Measurements from ENCODE around the gene DENND2A. TPM values are rescaled to one million over a fixed set of nuclear protein-coding genes. Genes with fewer than 3 reads are reported as not detected.

Gene DENND2A
- total and polyA plus RNA-seq, 2 experiments from 2014 or later, result 6.7 to 8.4 TPM

GRCh38 chr7:140478246-140479061, 162.2 kb downstream of the DENND2A start:
- 2% methylated on average over 40 of the region's 69 CpGs for WGBS (ENCODE audit: low lambda C conversion rate, missing lambda C conversion rate)
- Histone ChIP-seq H3K36me3 (replicated peaks; ENCODE audit: insufficient read depth, low read depth) (no peaks in the 10 kb centered on the region), H3K27me3 (no peaks in the 10 kb centered on the region), H3K9me2 (replicated peaks; ENCODE audit: insufficient read depth) (no peaks in the 10 kb centered on the region), H3K4me3 (peak overlapping the region; percentile 97), H4K20me1 (ENCODE audit: insufficient read depth, poor library complexity, severe bottlenecking) (peaks cover 48% of the 10 kb centered on the region), H3K9me3 (ENCODE audit: low read depth) (no peaks in the 10 kb centered on the region), H3K27ac (peak overlapping the region; percentile 96), H3K4me2 (peak overlapping the region; percentile 84), H3K79me2 (peaks cover 51% of the 10 kb centered on the region), H3K4me1 (ENCODE audit: insufficient read depth) (peaks cover 10% of the 10 kb centered on the region), H2AFZ (peak overlapping the region; percentile 84)
- TF ChIP-seq CTCF (IDR thresholded peaks at IDR 0.05; ENCODE audit: poor library complexity) (no peak), EZH2 (IDR thresholded peaks at IDR 0.05; ENCODE audit: borderline replicate concordance) (no peak)
- DNase-seq (ENCODE audit: low spot score), result peak; percentile 67

- Histone ChIP-seq H2AFZ (no peak overlapping the region), H3K36me3 (replicated peaks; ENCODE audit: insufficient read depth, low read depth) (no peaks in the 10 kb centered on the region), H3K4me3 (no peak overlapping the region), H3K27me3 (no peaks in the 10 kb centered on the region), H3K4me2 (peak overlapping the region; percentile 84), H3K4me1 (ENCODE audit: insufficient read depth) (peaks cover 10% of the 10 kb centered on the region), H3K27ac (peak overlapping the region; percentile 96), H3K9me2 (replicated peaks; ENCODE audit: insufficient read depth) (no peaks in the 10 kb centered on the region), H4K20me1 (ENCODE audit: insufficient read depth, poor library complexity, severe bottlenecking) (peaks cover 65% of the 10 kb centered on the region), H3K79me2 (peaks cover 68% of the 10 kb centered on the region), H3K9me3 (ENCODE audit: low read depth) (no peaks in the 10 kb centered on the region)
- TF ChIP-seq CTCF (IDR thresholded peaks at IDR 0.05; ENCODE audit: poor library complexity) (no peak), EZH2 (IDR thresholded peaks at IDR 0.05; ENCODE audit: borderline replicate concordance) (no peak), EZH2phosphoT487 (IDR thresholded peaks at IDR 0.05; ENCODE audit: low read depth, severe bottlenecking, unreplicated experiment) (no peak)
- WGBS (ENCODE audit: low lambda C conversion rate, missing lambda C conversion rate), result 70% methylated on average over 11 of the region's 11 CpGs
- DNase-seq (ENCODE audit: low spot score), result no peak
Observed at GRCh38 chr7:140476698-140477261, 163.8 kb downstream of the DENND2A start.

- Histone ChIP-seq H3K27ac (no peak overlapping the region), H3K4me3 (no peak overlapping the region), H4K20me1 (ENCODE audit: insufficient read depth, poor library complexity, severe bottlenecking) (peaks cover 68% of the 10 kb centered on the region), H3K36me3 (replicated peaks; ENCODE audit: insufficient read depth, low read depth) (no peaks in the 10 kb centered on the region), H3K9me2 (replicated peaks; ENCODE audit: insufficient read depth) (no peaks in the 10 kb centered on the region), H3K4me1 (ENCODE audit: insufficient read depth) (peaks cover 10% of the 10 kb centered on the region), H3K4me2 (no peak overlapping the region), H2AFZ (no peak overlapping the region), H3K79me2 (peaks cover 77% of the 10 kb centered on the region), H3K27me3 (no peaks in the 10 kb centered on the region), H3K9me3 (ENCODE audit: low read depth) (no peaks in the 10 kb centered on the region)
- TF ChIP-seq CTCF (IDR thresholded peaks at IDR 0.05; ENCODE audit: poor library complexity) (peak; percentile 68), EZH2phosphoT487 (IDR thresholded peaks at IDR 0.05; ENCODE audit: low read depth, severe bottlenecking, unreplicated experiment) (no peak)
- 53% methylated on average over 2 of the region's 2 CpGs for WGBS (ENCODE audit: low lambda C conversion rate, missing lambda C conversion rate)
- DNase-seq (ENCODE audit: low spot score), result peak; percentile 71
Observed at GRCh38 chr7:140475747-140476333, 164.8 kb downstream of the DENND2A start.

Small RNA genes lying within 50 kb of the gene (small RNA-seq; reads per million reads assigned to genes)
- gene RF00019 (not detected), gene RN7SL771P (not detected)

Other genes starting within 250 kb of the DENND2A start
- gene SLC37A3, start 242.3 kb downstream of the DENND2A start, total RNA-seq, result 40.4 and 64.5 TPM in 2 replicates
- 39.5 and 44.9 TPM in 2 replicates for gene SLC37A3, start 242.3 kb downstream of the DENND2A start, polyA plus RNA-seq
- 2.6 and 4.2 TPM in 2 replicates for gene RAB19, start 236.8 kb downstream of the DENND2A start, total RNA-seq
- 0.72 and 1.3 TPM in 2 replicates for gene RAB19, start 236.8 kb downstream of the DENND2A start, polyA plus RNA-seq
- gene MKRN1, start 161.3 kb downstream of the DENND2A start, total RNA-seq, result 65.9 and 71.5 TPM in 2 replicates
- gene MKRN1, start 161.3 kb downstream of the DENND2A start, polyA plus RNA-seq, result 57.4 and 63.7 TPM in 2 replicates
- 22.4 and 22.8 TPM in 2 replicates for gene ADCK2, start 32.1 kb upstream of the DENND2A start, total RNA-seq
- gene ADCK2, start 32.1 kb upstream of the DENND2A start, polyA plus RNA-seq, result 24.2 and 25.3 TPM in 2 replicates
- 343 and 372 TPM in 2 replicates for gene NDUFB2, start 55.9 kb upstream of the DENND2A start, total RNA-seq
- gene NDUFB2, start 55.9 kb upstream of the DENND2A start, polyA plus RNA-seq, result 312 and 379 TPM in 2 replicates

All from hepatocyte (in vitro differentiated cells).